Ovary (tissue), 9 donors: Measurements from ENCODE around the gene ARVCF. TPM values are rescaled to one million over a fixed set of nuclear protein-coding genes. Genes with fewer than 3 reads are reported as not detected.
A peak's percentile ranks its signal among the peaks of the same experiment; 100 is the strongest.

Experiments
- DNase-seq, 5 donors: peaks; one replicate each; pipeline ENCODE4 v3.0.0-alpha.2; 2019 to 2020
- H3K27ac ChIP-seq, 2 donors: fragments of 200-600 bp; one replicate each; pipeline versions ENCODE4 v1.5.1 to v1.8.0; 2019 to 2022
- H3K27me3 ChIP-seq: fragments of 200-600 bp; one replicate; pipeline ENCODE4 v1.8.0; 2022
- H3K36me3 ChIP-seq: fragments of 200-600 bp; sonication (generic); one replicate; pipeline ENCODE4 v1.5.1; 2019
- H3K4me1 ChIP-seq: one replicate; pipeline ENCODE4 v1.8.1; 2013; ENCODE audit warnings: mild to moderate bottlenecking, moderate library complexity; ENCODE audit not compliant: insufficient read depth
- H3K4me3 ChIP-seq: fragments of 200-600 bp; sonication (generic); one replicate; pipeline ENCODE4 v1.5.1; 2017
- H3K9me3 ChIP-seq, 2 donors: fragments of 200-600 bp in 1 of 2; sonication (generic) in 1 of 2; one replicate each; pipeline versions ENCODE4 v1.5.1 to v1.8.1; 2013 to 2019; ENCODE audit warnings: mild to moderate bottlenecking in 1 of 2, moderate library complexity in 1 of 2
- CTCF ChIP-seq, 3 donors: fragments of 450-650 bp in 2 of 3; fragments of 200-600 bp in 1 of 3; IDR thresholded peaks; one replicate each; pipeline versions ENCODE4 v1.5.1 to v1.8.0; 2016 to 2022; ENCODE audit warnings: antibody characterized with exemption in 3 of 3, mild to moderate bottlenecking in 1 of 3
- EP300 ChIP-seq: sonication (generic); formaldehyde crosslinking; IDR thresholded peaks from one replicate; pipeline ENCODE4 v1.6.1; 2017; ENCODE audit warnings: antibody characterized with exemption
- POLR2A ChIP-seq: fragments of 450-650 bp; IDR thresholded peaks from one replicate; pipeline ENCODE4 v1.6.1; 2017; ENCODE audit warnings: antibody characterized with exemption, mild to moderate bottlenecking, moderate library complexity
- WGBS, 3 donors: extraction: QIAGEN DNeasy Blood & Tissue Kit in 1 of 3; methylation state at CpG; one replicate each; pipeline versions ENCODE4 v1.1.5 to v1.1.7; 2013 to 2017; 5-methylcytosine and 5-hydroxymethylcytosine counted together
- intact Hi-C, 4 donors: fragments of 100-400 bp; cut with DNase I; formaldehyde crosslinking; loops; one replicate each; pipeline versions ENCODE4 v1.11.0 to v1.15.1; 2022 to 2023
- polyA plus RNA-seq, 2 donors: library from polyadenylated mRNA; stranded (reverse); fragments of 200-250 nt in 1 of 2; fragments of 350-450 nt in 1 of 2; fragmentation: Illumina TruSeq in 1 of 2; extraction: RNeasy Lipid Tissue Mini Kit (QIAGEN cat#74804) in 1 of 2; gene quantifications; one replicate each; pipeline ENCODE4 v1.2.3, GENCODE V29; 2013 to 2014
- total RNA-seq, 7 donors: library from RNA; depleted of rRNA in 2 of 7; stranded (reverse); fragments of >200 nt in 2 of 7; fragmentation: NEBNext Ultra II Directional in 3 of 7; extraction: Animal tissue kit (Norgen Biotek cat#: 25700) in 3 of 7; gene quantifications; one replicate each; pipeline versions ENCODE4 v1.1.0 to v1.2.4, GENCODE V29; 2016 to 2023
- donor health status: DM: no; HTN: no; CAD: no; lungs with moderate emphysema.
- donor health status: DM: no; HTN: no; CAD: no.
- donor health status: Bipolar disorder and iron deficiency.
- donor health status: DM: yes; HTN: yes; CAD: no.
- donor health status: DM: no; HTN: no; CAD: no.
- donor health status: DM: yes; HTN: yes; CAD: no.

Gene ARVCF
- total and polyA plus RNA-seq, 9 donors: 0.42 to 23.8 (median 14.0) TPM

GRCh38 chr22:20000246-20001081, 16.2 kb downstream of the ARVCF start:
- intact Hi-C loops: no loop called here
- DNase-seq: no peak
- no peaks in the 10 kb centered on the region for H3K27me3 ChIP-seq
- WGBS, 3 donors: 86 to 92% (median 91%) methylated on average over 14 of the region's 14 CpGs
- H3K4me1 ChIP-seq: peaks cover 5% of the 10 kb centered on the region
- no peak overlapping the region for H3K27ac ChIP-seq
- no peaks in the 10 kb centered on the region for H3K9me3 ChIP-seq
- no peaks in the 10 kb centered on the region for H3K36me3 ChIP-seq
- TF ChIP-seq POLR2A: no peak
- TF ChIP-seq EP300: no peak
- H3K4me3 ChIP-seq: no peak overlapping the region

- WGBS, 3 donors: 46 to 62% (median 56%) methylated on average over 8 of the region's 8 CpGs
- no peaks in the 10 kb centered on the region for H3K27me3 ChIP-seq
- H3K4me1 ChIP-seq: peaks cover 5% of the 10 kb centered on the region
- H3K4me3 ChIP-seq: no peak overlapping the region
- TF ChIP-seq POLR2A (no peak), EP300 (no peak), CTCF (IDR thresholded peaks at IDR 0.05) (no peak)
- intact Hi-C loops: no loop called here
- no peaks in the 10 kb centered on the region for H3K36me3 ChIP-seq
- peak in 1 of 5 donors; percentile 22 for DNase-seq
- H3K27ac ChIP-seq: no peak overlapping the region
- H3K9me3 ChIP-seq: no peaks in the 10 kb centered on the region
Observed at GRCh38 chr22:19998991-19999820, 17.4 kb downstream of the ARVCF start.

- peak in 1 of 5 donors; percentile 15 for DNase-seq
- TF ChIP-seq EP300: no peak
- no peak for TF ChIP-seq POLR2A
- TF ChIP-seq CTCF (IDR thresholded peaks at IDR 0.05): no peak
- H3K4me1 ChIP-seq: peaks cover 5% of the 10 kb centered on the region
- no peaks in the 10 kb centered on the region for H3K9me3 ChIP-seq
- no peak overlapping the region for H3K27ac ChIP-seq
- no peaks in the 10 kb centered on the region for H3K36me3 ChIP-seq
- H3K4me3 ChIP-seq: no peak overlapping the region
- H3K27me3 ChIP-seq: no peaks in the 10 kb centered on the region
- intact Hi-C loops: no loop called here
- 31 to 43% (median 43%) methylated on average over 14 to 16 of the region's 16 CpGs for WGBS, 3 donors
Observed at GRCh38 chr22:19998232-19998951, 18.2 kb downstream of the ARVCF start.

GRCh38 chr22:19997561-19998231, 18.9 kb downstream of the ARVCF start:
- H3K27me3 ChIP-seq: no peaks in the 10 kb centered on the region
- no peaks in the 10 kb centered on the region for H3K36me3 ChIP-seq
- peaks cover 5% of the 10 kb centered on the region for H3K4me1 ChIP-seq
- H3K4me3 ChIP-seq: no peak overlapping the region
- intact Hi-C loops: no loop called here
- no peak for TF ChIP-seq POLR2A
- no peak for TF ChIP-seq EP300
- no peak for TF ChIP-seq CTCF (IDR thresholded peaks at IDR 0.05)
- WGBS, 3 donors: 84 to 92% (median 87%) methylated on average over 19 of the region's 19 CpGs
- peak in 1 of 5 donors; percentile 15 for DNase-seq
- no peaks in the 10 kb centered on the region for H3K9me3 ChIP-seq
- H3K27ac ChIP-seq: no peak overlapping the region
